Gastroesophageal sphincter (tissue), 3 donors: Measurements from ENCODE around the gene DDIT4.

ENCODE experiments used
- POLR2A ChIP-seq, 2 donors: fragments of 450-650 bp; IDR thresholded peaks; one replicate each; pipeline ENCODE4 v1.6.1; 2017; ENCODE audit warnings: antibody characterized with exemption in 2 of 2, mild to moderate bottlenecking in 2 of 2, moderate library complexity in 1 of 2
- POLR2AphosphoS5 ChIP-seq: sonication (generic); formaldehyde crosslinking; IDR thresholded peaks from one replicate; pipeline ENCODE4 v1.6.1; 2017; ENCODE audit warnings: antibody characterized with exemption
- TF ChIP-seq, protein P1 (sequence below), 4 experiments: fragments of 200-600 bp in 2 of 4; fragments of 450-650 bp in 2 of 4; sonication (generic) in 1 of 4; IDR thresholded peaks; one replicate each; pipeline ENCODE4 v1.5.1; 2017 to 2019; ENCODE audit warnings: antibody characterized with exemption in 4 of 4, mild to moderate bottlenecking in 2 of 4, moderate library complexity in 2 of 4

- TF ChIP-seq POLR2A (IDR thresholded peaks at IDR 0.05) (no peak), POLR2AphosphoS5 (no peak)
- TF ChIP-seq, protein P1, sequence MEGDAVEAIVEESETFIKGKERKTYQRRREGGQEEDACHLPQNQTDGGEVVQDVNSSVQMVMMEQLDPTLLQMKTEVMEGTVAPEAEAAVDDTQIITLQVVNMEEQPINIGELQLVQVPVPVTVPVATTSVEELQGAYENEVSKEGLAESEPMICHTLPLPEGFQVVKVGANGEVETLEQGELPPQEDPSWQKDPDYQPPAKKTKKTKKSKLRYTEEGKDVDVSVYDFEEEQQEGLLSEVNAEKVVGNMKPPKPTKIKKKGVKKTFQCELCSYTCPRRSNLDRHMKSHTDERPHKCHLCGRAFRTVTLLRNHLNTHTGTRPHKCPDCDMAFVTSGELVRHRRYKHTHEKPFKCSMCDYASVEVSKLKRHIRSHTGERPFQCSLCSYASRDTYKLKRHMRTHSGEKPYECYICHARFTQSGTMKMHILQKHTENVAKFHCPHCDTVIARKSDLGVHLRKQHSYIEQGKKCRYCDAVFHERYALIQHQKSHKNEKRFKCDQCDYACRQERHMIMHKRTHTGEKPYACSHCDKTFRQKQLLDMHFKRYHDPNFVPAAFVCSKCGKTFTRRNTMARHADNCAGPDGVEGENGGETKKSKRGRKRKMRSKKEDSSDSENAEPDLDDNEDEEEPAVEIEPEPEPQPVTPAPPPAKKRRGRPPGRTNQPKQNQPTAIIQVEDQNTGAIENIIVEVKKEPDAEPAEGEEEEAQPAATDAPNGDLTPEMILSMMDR (IDR thresholded peaks at IDR 0.05) = no peak
Observed at GRCh38 chr10:72267381-72267780, 6.3 kb upstream of the DDIT4 start.
